ENCODE data around the gene USP32.
"Not testable (repeated sequence)": the region's sequence is repeated elsewhere in the genome, so short reads cannot be mapped to it uniquely, and the experiment has no call there.

The USP32 gene

GRCh38 chr17:60378187-60378586, 13.7 kb downstream of the USP32 start:
- not testable (repeated sequence) for DNase-seq (ENCODE audit: low read depth in 4 of 4, low spot score in 1 of 4)

- DNase-seq (ENCODE audit: low read depth in 4 of 4, low spot score in 1 of 4), result no peak
These were observed 19.0 kb downstream of the USP32 start for GRCh38 chr17:60372790-60373483.

GRCh38 chr17:60371818-60372510, 20.0 kb downstream of the USP32 start:
- no peak for DNase-seq (ENCODE audit: low read depth in 4 of 4, low spot score in 1 of 4)

GRCh38 chr17:60371416-60371815, 20.5 kb downstream of the USP32 start:
- no peak for DNase-seq (ENCODE audit: low read depth in 4 of 4, low spot score in 1 of 4)

DNA sequence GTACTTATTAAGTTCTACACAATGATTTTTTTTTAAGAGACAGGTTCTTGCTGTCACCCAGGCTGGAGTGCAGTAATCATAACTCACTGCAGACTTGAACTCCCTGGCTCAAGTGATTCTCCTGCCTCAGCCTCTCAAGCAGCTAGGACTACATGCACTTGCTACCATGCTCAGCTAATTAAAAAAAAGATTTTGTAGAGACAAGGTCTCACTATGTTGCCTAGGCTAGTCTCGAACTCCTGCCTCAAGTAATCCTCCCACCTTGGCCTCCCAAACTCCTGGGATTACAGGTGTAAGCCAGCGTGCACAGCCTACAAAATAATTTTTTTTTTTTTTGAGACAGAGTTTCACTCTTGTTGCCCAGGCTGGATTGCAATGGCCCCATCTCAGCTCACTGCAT, 22.2 kb downstream of the USP32 start:
- no peak for DNase-seq (ENCODE audit: low read depth in 4 of 4, low spot score in 1 of 4)

DNA sequence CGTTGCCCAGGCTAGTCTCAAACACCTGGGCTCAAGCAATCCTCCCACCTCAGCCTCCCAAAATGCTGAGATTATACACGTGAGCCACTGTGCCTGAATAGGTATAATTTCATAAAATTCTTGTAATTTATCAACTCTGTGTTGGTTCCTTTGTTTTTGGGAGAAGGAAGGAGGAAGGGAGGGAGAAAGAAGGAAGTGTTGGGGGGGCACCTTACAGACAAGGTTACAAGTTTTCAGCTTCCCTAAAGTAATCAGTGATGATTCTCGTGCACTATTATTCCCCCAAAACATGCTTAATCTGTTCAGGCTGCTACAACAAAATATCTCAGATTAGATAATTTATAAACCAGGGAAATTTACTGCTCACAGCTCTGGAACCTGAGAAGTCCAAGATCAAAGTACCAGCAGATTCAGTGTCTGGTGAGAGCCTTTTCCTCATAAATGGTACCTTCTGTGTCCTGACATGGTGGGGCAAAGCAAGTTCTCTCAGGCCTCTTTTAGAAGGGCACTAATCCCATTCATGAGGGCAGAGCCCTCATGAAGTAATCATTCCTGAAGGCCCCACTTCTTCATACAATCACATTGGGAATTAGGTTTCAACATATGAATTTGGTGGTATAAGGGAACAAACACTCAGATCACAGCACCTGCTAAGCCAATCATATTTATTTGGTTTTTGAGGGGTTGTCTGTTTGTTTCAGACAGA, 28.1 kb downstream of the USP32 start:
- DNase-seq (ENCODE audit: low read depth in 4 of 4, low spot score in 1 of 4), result no peak

DNA sequence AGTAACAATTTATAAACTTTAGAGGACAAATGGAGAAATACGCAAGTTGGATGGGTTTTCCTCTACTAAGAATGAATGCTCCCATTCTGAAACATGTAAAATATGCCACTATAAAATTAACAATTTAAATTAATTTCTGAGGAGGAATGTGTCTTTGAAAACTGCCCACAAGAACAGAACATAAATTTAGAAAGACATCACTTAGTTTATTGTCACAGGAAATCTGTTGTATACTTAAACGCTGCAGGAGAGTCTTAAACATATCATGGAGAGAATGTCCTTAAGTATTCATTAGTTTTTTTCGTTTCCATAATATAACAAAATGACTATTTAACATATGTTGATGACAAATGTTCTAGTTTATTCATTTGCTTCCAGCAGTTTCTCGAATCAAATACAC, 29.6 kb downstream of the USP32 start:
- DNase-seq (ENCODE audit: low read depth in 4 of 4, low spot score in 1 of 4), result no peak

DNA sequence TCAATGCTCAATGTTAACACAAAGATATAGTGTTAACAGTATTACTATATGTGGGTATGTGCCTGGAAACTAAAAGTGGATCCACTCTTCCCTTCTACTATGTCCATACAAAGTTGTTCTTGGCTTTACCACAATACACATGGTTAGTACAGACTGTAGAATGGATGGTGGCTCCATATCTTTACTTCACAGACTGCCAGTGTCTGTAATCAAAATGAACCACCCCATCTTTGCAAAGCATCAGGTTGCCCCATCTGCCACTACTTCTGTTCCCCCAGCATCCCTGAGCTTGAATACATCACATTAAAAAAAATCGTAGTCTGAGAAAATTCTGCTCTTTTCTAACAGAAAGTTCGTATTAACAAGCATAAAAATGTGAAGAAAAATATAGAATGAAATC, 30.0 kb downstream of the USP32 start:
- no peak for DNase-seq (ENCODE audit: low read depth in 4 of 4, low spot score in 1 of 4)

- DNase-seq (ENCODE audit: low read depth in 4 of 4, low spot score in 1 of 4), result no peak
These were observed 32.5 kb downstream of the USP32 start for GRCh38 chr17:60359415-60359814.

GRCh38 chr17:60358606-60359225, 33.2 kb downstream of the USP32 start:
- no peak for DNase-seq (ENCODE audit: low read depth in 4 of 4, low spot score in 1 of 4)

DNA sequence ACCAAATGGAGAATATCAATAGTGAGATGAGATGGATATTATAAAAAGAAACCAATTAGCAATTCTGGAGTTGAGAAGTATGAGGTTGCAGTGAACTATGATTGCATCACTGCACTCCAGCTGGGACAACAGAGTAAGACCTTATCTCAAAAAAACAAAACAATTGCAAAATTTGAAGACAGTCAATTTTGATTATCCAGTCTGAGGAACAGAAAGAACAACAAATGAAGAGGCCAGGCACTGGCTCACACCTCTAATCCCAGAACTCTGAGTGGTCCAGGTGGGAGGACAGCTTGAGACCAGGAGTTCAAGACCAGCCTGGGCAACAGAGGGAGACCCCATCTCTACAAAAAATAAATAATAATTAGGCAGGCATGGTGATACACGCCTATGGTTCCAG, 35.0 kb downstream of the USP32 start:
- no peak for DNase-seq (ENCODE audit: low read depth in 4 of 4, low spot score in 1 of 4)

DNA sequence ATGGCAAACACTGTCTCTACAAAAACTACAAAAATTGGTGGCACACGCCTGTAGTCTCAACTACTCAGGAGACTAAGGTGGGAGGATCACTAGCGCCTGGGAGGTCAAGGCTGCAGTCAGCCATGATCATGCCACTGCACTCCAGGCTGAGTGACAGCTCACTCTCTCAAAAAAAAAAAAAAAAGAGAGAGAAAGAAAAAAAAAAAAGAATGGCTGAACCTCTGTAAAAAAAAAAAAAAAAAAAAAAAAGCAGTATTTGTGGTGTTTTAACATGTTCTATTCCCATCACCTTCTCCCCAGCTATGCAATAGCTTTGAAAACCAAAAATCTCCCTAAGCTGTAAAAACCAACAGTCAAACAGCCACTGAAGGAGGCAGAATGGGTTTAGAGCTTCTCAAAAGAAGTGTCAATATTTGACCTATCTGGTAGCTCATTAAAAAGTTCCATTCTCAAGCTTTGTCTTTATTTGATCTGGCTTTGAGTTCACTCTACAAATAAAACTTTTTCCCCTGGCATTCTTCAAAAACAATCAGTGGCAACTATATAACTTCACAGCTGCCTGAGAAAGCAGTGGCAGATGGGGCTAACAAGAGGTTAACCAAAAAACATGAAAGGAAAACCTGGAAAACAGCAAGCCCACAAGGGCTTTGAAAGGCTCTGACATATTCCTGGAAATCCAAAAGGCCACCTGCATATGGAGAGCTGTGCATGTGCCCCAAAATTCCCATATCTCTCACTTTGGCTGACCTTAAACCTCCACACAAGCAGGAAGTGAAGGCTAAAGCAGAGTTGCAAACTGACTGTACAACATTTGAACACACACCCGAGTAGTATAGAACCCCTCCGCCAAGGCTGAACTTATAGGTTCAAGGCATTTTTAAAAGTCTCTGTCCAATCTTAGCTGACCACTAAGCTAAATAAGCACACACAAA, 36.0 kb downstream of the USP32 start:
- DNase-seq (ENCODE audit: low read depth in 4 of 4, low spot score in 1 of 4), result no peak

- DNase-seq (ENCODE audit: low read depth in 4 of 4, low spot score in 1 of 4), result no peak
These were observed 37.7 kb downstream of the USP32 start for GRCh38 chr17:60354223-60354622.

DNA sequence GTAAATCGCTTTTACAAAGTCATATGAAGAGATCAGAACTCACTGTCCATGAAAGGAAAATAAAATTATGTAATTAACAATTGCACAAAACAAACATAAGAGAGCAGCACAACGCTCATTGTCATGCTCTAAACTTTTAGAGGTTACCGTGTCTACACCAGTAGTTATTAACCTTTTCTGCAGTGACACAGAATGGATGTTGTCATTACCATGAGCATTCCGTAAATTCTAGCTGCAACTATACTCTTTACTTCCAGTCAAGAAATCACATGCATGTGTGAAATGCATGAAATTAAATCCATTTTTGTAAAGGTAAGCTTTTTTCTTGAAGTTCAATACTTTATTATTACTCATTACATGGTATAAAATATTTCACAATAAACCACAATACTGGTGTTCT, 38.2 kb downstream of the USP32 start:
- no peak for DNase-seq (ENCODE audit: low read depth in 4 of 4, low spot score in 1 of 4)

- DNase-seq (ENCODE audit: low read depth in 4 of 4, low spot score in 1 of 4), result no peak
These were observed 39.4 kb downstream of the USP32 start for GRCh38 chr17:60352569-60352968.

- DNase-seq (ENCODE audit: low read depth in 4 of 4, low spot score in 1 of 4), result no peak
These were observed 39.9 kb downstream of the USP32 start for GRCh38 chr17:60352071-60352470.

- no peak for DNase-seq (ENCODE audit: low read depth in 4 of 4, low spot score in 1 of 4)
These were observed 40.8 kb downstream of the USP32 start for GRCh38 chr17:60351012-60351695.

DNA sequence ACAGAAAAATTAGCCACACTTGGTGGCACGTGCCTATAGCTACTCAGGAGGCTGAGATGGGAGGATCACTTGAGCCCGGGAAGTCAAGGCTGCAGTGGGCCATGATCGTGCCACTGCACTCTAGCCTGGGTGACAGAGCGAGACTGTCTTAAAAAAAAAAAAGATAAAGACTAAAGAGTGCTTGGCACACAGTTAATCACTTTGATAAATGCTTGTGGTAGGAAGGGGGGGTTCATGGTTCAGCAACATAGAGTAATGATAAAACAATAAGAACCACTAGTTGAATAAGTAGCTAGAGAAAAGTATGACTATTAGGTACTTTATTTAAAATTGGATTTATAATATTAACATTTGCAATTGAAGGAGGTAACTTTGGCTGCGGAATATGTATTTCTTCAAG, 43.3 kb downstream of the USP32 start:
- no peak for DNase-seq (ENCODE audit: low read depth in 4 of 4, low spot score in 1 of 4)

GRCh38 chr17:60345233-60345632, 46.7 kb downstream of the USP32 start:
- no peak for DNase-seq (ENCODE audit: low read depth in 4 of 4, low spot score in 1 of 4)

GRCh38 chr17:60342492-60342891, 49.4 kb downstream of the USP32 start:
- DNase-seq (ENCODE audit: low read depth in 4 of 4, low spot score in 1 of 4), result not testable (repeated sequence)

All from stimulated activated CD4-positive, alpha-beta T cell treated with anti-CD3 and anti-CD28 coated beads, Interleukin-1b, Interleukin-23, amount 100 ng/mL, for 24 hours (primary cell).